HG02642 (cell line): ENCODE data around the gene RALY.

Source experiments
- ATAC-seq: cut with Tn5 transposase; IDR thresholded peaks from one replicate; pipeline ENCODE4 v1.9.1; 2021; ENCODE audit warnings: mild to moderate bottlenecking; ENCODE audit not compliant: unreplicated experiment, poor library complexity

Gene RALY

DNA sequence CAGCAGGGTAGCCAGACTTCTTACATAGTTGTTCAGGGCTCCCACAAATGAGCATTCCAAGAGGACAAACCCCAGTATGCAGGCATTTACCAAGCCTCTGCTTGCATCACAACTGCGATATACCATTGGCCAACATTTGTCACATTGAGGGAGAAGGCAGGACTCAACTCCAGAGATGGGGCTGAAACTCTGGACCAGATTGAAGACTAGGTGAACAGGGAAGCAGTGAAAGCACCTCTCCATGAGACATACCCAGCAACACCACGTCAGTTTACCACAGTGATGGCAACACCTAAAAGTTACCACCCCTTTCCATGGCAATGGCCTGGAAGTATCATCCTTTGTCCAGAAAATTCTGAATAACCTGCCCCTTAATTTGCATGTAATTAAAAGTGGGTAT, 7.9 kb upstream of the RALY start:
- ATAC-seq, result no peak

- no peak for ATAC-seq
These were observed 7.0 kb upstream of the RALY start for GRCh38 chr20:33986560-33987216.

GRCh38 chr20:33990075-33990474, 3.6 kb upstream of the RALY start:
- no peak for ATAC-seq

DNA sequence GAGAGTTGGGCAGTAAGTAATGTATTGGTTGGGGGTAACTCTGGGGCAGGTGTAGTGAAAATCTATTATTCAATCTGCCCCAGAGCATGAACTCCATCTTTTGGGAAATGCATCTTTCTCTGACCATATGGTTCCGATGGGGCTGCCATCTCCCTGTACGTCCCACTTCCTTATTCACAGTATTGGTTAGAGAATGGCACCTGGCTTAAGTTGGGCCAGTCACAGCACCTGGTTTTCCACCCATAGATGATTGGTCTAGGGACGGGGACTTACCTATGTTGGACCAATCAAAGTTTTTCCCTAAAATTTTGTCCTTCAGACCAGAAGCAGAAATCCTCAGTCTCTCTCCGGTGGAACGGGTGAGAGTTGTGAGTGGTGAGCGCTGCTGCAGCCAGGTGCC, 2.2 kb upstream of the RALY start:
- ATAC-seq, result no peak

- ATAC-seq, result no peak
These were observed 1.4 kb upstream of the RALY start for GRCh38 chr20:33992145-33992922.

- ATAC-seq, result peak; percentile 80
These were observed 662 bp upstream of the RALY start for GRCh38 chr20:33992923-33993575.

DNA sequence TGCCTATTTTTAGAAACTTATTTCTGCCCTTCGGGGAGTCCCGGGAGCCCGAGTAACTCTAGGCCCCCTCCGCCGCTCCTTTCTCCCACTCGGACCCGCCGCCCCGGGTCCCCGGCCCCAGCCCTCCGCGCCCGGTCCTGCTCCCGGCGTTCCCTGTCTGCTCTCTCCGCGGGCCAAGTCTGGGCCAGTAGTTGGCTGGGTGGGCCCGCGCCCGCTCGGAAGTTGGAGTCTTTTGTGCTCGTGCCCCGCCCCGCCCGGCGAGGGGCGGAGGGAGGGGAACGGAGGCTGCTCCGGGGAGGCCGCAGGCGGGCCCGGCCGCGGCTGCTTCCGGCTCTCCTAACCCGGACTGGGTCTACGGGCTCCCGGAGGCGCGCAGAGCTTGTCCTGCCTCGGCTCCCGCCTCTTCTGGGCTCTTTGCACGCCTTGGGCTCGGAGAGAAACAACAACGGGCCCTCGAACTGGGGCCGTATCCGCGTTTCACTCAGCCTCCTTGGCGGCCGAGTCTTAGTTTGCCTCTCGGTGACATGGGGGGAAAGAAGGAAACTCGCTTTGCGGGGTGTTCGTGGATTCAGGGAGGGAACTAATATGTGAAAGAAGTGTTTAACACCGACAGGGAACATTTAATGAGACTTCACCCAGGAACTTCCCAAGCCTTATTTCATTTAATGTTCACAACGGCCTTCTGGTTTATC, 657 bp downstream of the RALY start:
- peak; percentile 35 for ATAC-seq

DNA sequence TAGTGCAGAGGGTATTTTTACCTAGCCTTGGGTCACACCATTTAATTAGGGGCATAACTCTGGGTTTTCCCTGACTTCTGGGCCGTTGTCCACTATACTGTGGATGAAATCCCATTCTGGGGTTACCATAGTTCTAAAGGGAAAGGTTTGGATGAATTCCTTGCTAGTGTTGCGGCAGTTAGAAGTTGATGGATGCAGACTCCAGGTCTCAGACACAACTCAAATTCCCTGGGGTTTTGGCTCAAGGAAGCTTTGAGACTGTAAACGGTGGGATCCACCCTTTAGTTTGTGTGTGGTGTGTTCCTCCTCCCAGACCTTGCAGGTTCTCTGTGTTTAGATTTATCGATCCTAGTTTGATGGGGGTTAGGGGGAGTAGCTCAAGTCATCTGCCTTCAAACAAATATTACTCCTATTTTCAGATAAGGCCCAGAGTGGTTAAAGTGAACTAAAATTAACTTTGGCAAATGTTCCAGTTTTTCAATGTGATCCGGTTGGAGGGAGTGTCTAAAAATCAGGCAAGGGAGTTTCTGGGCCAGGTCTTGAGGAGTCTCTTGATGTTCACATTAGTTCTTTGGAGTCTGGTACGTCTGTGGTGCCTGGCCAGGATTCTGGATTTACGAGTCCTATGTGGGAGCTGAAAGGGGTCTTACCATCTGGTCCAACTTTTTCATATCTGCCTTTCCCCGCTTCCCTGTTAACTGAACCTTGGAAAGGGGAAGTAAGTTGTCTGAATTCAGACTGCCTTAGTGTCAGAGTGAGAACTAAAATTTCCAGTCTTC, 1.5 kb downstream of the RALY start:
- no peak for ATAC-seq

GRCh38 chr20:33999025-33999649, 5.4 kb downstream of the RALY start:
- no peak for ATAC-seq

GRCh38 chr20:34001378-34001777, 7.7 kb downstream of the RALY start:
- ATAC-seq, result no peak

DNA sequence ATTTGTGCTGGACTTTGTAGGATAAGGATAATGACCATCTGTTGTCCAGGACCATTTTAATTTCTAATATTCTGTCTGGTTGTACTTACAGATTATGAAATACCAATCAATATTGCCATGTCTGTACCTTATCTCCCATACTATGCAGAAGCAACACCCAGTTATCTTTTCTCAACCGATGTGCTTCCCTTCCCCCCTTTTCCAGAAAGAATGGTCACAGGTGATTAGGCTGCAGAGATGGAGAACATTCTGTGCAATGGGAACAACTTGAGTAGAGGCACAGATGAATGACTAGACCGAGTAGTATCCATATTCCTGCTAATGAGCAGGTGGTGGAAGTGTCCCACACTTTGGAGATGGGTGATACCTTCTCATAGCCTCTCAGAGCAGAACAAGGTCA, 10.5 kb downstream of the RALY start:
- no peak for ATAC-seq

DNA sequence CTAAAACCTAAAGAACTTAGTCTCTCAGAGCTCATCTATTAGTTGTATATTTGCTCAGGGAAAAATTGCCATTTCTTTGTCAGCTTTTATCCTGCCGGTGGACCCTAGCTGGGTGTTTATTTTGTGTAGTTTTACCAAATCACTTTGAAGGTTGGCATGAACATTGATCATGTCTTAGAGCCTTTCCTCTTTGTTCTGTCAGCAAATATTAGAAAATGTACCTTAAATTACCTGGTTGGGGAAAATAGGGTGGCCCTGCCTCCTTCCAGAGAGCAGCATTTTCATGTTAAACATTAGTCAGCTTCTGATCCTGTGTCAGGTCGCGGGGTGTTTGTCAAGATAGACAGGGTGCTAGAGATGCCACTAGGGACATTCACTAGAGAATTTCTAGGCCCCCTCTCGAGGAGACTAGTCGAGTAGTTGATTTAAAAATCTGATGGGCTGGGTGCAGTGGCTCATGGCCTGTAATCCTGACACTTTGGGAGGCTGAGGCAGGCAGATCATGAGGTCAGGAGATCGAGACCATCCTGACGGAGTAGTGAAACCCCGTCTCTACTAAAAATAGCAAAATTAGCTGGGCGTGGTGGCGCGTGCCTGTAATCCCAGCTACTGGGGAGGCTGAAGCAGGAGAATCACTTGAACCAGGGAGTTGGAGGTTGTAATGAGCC, 11.2 kb downstream of the RALY start:
- no peak for ATAC-seq

DNA sequence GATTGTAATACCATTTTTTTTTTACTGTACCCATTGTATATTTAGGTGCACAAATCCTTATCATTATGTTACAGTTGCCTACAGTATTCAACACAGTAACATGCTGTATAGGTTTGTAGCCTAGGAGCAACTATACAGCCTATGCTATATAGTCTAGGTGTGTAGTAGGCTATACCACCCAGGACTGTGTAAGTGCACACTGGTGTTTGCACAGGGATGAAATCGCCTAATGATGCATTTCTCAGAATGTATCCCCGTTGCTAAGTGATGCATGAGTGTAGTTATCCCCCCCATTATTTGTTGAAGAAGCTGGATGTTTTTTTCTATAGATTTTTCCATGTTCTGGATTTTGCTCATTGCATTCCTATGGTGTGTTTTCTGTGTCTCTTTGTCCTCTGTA, 12.9 kb downstream of the RALY start:
- no peak for ATAC-seq

GRCh38 chr20:34008477-34008876, 14.8 kb downstream of the RALY start:
- no peak for ATAC-seq

- ATAC-seq, result no peak
These were observed 16.8 kb downstream of the RALY start for GRCh38 chr20:34010405-34010931.

- no peak for ATAC-seq
These were observed 17.6 kb downstream of the RALY start for GRCh38 chr20:34011275-34011674.

- ATAC-seq, result no peak
These were observed 18.6 kb downstream of the RALY start for GRCh38 chr20:34012330-34012729.

GRCh38 chr20:34012735-34013134, 19.0 kb downstream of the RALY start:
- ATAC-seq, result no peak

GRCh38 chr20:34013554-34013953, 19.8 kb downstream of the RALY start:
- ATAC-seq, result no peak
